Endodermal cell (in vitro differentiated cells): ENCODE results near the gene CNMD. TPM values are rescaled to one million over a fixed set of nuclear protein-coding genes. Genes with fewer than 3 reads are reported as not detected.
A peak's percentile ranks its signal among the peaks of the same experiment; 100 is the strongest.

Source experiments
- DNase-seq: peaks from one replicate; pipeline ENCODE4 v3.0.0-alpha.2; 2017
- H3K27ac ChIP-seq: 2 replicates; pipeline ENCODE4 v1.5.1; 2013; ENCODE audit warnings: mild to moderate bottlenecking, low read depth, low read length, moderate library complexity
- H3K27me3 ChIP-seq: 2 replicates; pipeline ENCODE4 v1.6.1; 2013; ENCODE audit warnings: mild to moderate bottlenecking, low read length, moderate library complexity; ENCODE audit not compliant: insufficient read depth, control insufficient read depth, poor library complexity, severe bottlenecking
- H3K36me3 ChIP-seq: 2 replicates; pipeline ENCODE4 v1.7.0; 2013; ENCODE audit warnings: mild to moderate bottlenecking, low read length, moderate library complexity; ENCODE audit not compliant: control insufficient read depth, insufficient read depth
- H3K4me1 ChIP-seq: one replicate; pipeline ENCODE4 v1.7.0; 2013; ENCODE audit warnings: low read length; ENCODE audit not compliant: control insufficient read depth, insufficient read depth
- H3K4me3 ChIP-seq: 2 replicates; pipeline ENCODE4 v1.5.1; 2013; ENCODE audit warnings: mild to moderate bottlenecking, low read length, moderate library complexity
- H3K9ac ChIP-seq: 2 replicates; pipeline ENCODE4 v1.6.1; 2013; ENCODE audit warnings: mild to moderate bottlenecking, low read length, moderate library complexity; ENCODE audit not compliant: poor library complexity, severe bottlenecking; ENCODE audit errors: extremely low read depth
- H3K9me3 ChIP-seq: 2 replicates; pipeline ENCODE4 v1.6.1; 2013; ENCODE audit warnings: mild to moderate bottlenecking, low read length, moderate library complexity; ENCODE audit not compliant: control insufficient read depth
- H3K27ac Mint-ChIP-seq: 2 replicates; pipeline ENCODE4 v1.8.0; 2020; ENCODE audit warnings: mixed read lengths
- H3K27me3 Mint-ChIP-seq: 2 replicates; pipeline ENCODE4 v1.8.0; 2021; ENCODE audit warnings: mild to moderate bottlenecking, mixed read lengths; ENCODE audit not compliant: insufficient read depth
- H3K36me3 Mint-ChIP-seq: 2 replicates; pipeline ENCODE4 v1.8.0; 2020; ENCODE audit warnings: low read depth, mixed read lengths
- H3K4me1 Mint-ChIP-seq: 2 replicates; pipeline ENCODE4 v1.8.0; 2020; ENCODE audit warnings: mixed read lengths
- H3K4me3 Mint-ChIP-seq: 2 replicates; pipeline ENCODE4 v1.8.0; 2020; ENCODE audit warnings: mild to moderate bottlenecking, moderate library complexity, mixed read lengths
- H3K9me3 Mint-ChIP-seq: 2 replicates; pipeline ENCODE4 v1.8.0; 2020; ENCODE audit warnings: mild to moderate bottlenecking, mixed read lengths
- WGBS, 2 experiments: methylation state at CpG; one replicate each; pipeline versions ENCODE4 v1.1.5 to v1.1.7; 2013; ENCODE audit warnings: missing lambda C conversion rate in 2 of 2, mixed read lengths in 1 of 2; ENCODE audit not compliant: insufficient coverage in 1 of 2, insufficient read length in 1 of 2; 5-methylcytosine and 5-hydroxymethylcytosine counted together
- total RNA-seq, 2 donors: library from RNA; stranded (reverse); fragmentation: NEBNext Ultra II Directional in 1 of 2; extraction: Animal tissue kit (Norgen Biotek cat#: 25700) in 1 of 2; gene quantifications; 2 replicates in 1 of 2; 3 replicates in 1 of 2; pipeline ENCODE4 v1.2.1, GENCODE V29; 2021
- TF ChIP-seq, protein P1 (sequence below): fragments of 200-600 bp; sonication (generic); conservative IDR thresholded peaks from 2 replicates; pipeline ENCODE4 v1.5.0; 2021; ENCODE audit warnings: antibody characterized with exemption, mild to moderate bottlenecking

Gene CNMD
- total RNA-seq, 2 donors from 2014 or later = 1.2 to 3.3 TPM

- Mint-ChIP-seq H3K4me3 (no peak overlapping the region), H3K9me3 (no peaks in the 10 kb centered on the region), H3K27ac (no peak overlapping the region), H3K27me3 (peaks cover 7% of the 10 kb centered on the region), H3K36me3 (no peaks in the 10 kb centered on the region), H3K4me1 (no peaks in the 10 kb centered on the region)
- H3K27me3 ChIP-seq = peaks cover 11% of the 10 kb centered on the region
- 91 to 97% methylated on average over 3 to 4 of the region's 4 CpGs for WGBS, 2 experiments
- DNase-seq = no peak
- H3K9me3 ChIP-seq = no peaks in the 10 kb centered on the region
- H3K4me1 ChIP-seq = no peaks in the 10 kb centered on the region
- H3K9ac ChIP-seq = no peak overlapping the region
- H3K27ac ChIP-seq = no peak overlapping the region
- no peaks in the 10 kb centered on the region for H3K36me3 ChIP-seq
- no peak overlapping the region for H3K4me3 ChIP-seq
- TF ChIP-seq, protein P1, sequence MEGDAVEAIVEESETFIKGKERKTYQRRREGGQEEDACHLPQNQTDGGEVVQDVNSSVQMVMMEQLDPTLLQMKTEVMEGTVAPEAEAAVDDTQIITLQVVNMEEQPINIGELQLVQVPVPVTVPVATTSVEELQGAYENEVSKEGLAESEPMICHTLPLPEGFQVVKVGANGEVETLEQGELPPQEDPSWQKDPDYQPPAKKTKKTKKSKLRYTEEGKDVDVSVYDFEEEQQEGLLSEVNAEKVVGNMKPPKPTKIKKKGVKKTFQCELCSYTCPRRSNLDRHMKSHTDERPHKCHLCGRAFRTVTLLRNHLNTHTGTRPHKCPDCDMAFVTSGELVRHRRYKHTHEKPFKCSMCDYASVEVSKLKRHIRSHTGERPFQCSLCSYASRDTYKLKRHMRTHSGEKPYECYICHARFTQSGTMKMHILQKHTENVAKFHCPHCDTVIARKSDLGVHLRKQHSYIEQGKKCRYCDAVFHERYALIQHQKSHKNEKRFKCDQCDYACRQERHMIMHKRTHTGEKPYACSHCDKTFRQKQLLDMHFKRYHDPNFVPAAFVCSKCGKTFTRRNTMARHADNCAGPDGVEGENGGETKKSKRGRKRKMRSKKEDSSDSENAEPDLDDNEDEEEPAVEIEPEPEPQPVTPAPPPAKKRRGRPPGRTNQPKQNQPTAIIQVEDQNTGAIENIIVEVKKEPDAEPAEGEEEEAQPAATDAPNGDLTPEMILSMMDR = no peak
Measured at GRCh38 chr13:52780092-52780491, 40.5 kb upstream of the CNMD start.

DNA sequence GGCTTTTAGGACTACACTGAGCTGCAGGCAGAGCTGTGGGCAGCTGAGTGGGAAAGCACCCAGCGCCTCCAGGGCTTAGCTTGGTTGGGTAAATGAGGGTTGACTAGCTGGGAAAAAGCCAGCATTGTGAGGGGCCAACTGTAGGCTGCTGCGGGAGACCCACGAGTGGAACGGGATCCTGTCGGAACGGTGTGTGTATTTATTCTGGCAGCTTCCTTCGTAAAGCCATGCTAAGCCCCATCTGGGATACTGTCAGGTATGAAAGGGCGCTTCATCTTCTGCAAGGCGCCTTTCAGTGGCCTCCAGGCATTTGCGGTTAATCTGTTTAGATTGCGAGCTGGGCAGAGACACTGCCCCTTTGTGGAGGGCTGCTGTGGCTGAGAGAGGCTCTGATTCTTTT is 39.5 kb upstream of the CNMD start:
- Mint-ChIP-seq H3K4me1 (no peaks in the 10 kb centered on the region), H3K27ac (no peak overlapping the region), H3K9me3 (no peaks in the 10 kb centered on the region), H3K36me3 (no peaks in the 10 kb centered on the region), H3K27me3 (peaks cover 3% of the 10 kb centered on the region), H3K4me3 (no peak overlapping the region)
- no peak overlapping the region for H3K4me3 ChIP-seq
- no peak overlapping the region for H3K27ac ChIP-seq
- H3K27me3 ChIP-seq = peaks cover under 1% of the 10 kb centered on the region
- no peaks in the 10 kb centered on the region for H3K36me3 ChIP-seq
- no peaks in the 10 kb centered on the region for H3K9me3 ChIP-seq
- WGBS, 2 experiments = 91 to 95% methylated on average over 8 to 11 of the region's 11 CpGs
- no peak for DNase-seq
- H3K9ac ChIP-seq = no peak overlapping the region
- TF ChIP-seq, protein P1 = peak; percentile 36
- H3K4me1 ChIP-seq = no peaks in the 10 kb centered on the region

- WGBS, 2 experiments = 83 to 89% methylated on average over 3 of the region's 3 CpGs
- no peak for DNase-seq
- H3K36me3 ChIP-seq = no peaks in the 10 kb centered on the region
- no peak overlapping the region for H3K4me3 ChIP-seq
- TF ChIP-seq, protein P1 = no peak
- H3K36me3 Mint-ChIP-seq = no peaks in the 10 kb centered on the region
- H3K27me3 Mint-ChIP-seq = peaks cover 9% of the 10 kb centered on the region
- H3K4me1 Mint-ChIP-seq = no peaks in the 10 kb centered on the region
- H3K9me3 Mint-ChIP-seq = no peaks in the 10 kb centered on the region
- H3K4me1 ChIP-seq = no peaks in the 10 kb centered on the region
- no peak overlapping the region for H3K27ac ChIP-seq
- no peaks in the 10 kb centered on the region for H3K9me3 ChIP-seq
- H3K9ac ChIP-seq = no peak overlapping the region
- H3K27ac Mint-ChIP-seq = no peak overlapping the region
- H3K27me3 ChIP-seq = peaks cover 14% of the 10 kb centered on the region
- H3K4me3 Mint-ChIP-seq = no peak overlapping the region
Measured at GRCh38 chr13:52776726-52777125, 37.1 kb upstream of the CNMD start.
